NCI-H82 (cell line): ENCODE results near the gene FRMD7.

Experiments
- DNase-seq: peaks from one replicate; lab custom pipeline; 2025; lab: John Stamatoyannopoulos, UW

Gene FRMD7

DNA sequence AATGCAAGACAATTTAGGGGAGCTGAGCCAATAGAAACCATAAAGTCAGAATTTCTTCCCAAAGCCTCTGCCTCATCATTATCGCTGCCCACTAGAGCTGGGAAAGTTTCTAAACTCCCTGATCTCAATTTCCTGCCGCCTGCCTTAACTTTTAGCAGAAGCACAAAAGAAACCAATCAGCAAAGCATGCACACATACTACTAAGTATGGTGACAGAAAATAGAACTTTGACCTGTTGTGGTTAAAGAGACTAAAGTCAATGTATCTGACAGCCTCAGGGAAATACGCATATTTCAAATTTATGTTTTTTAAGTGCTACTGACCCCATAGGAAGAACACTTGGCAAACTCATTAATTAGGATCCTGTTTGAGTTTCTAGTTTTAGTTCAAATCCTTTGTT, 94.7 kb downstream of the FRMD7 start:
- no peak for DNase-seq

DNA sequence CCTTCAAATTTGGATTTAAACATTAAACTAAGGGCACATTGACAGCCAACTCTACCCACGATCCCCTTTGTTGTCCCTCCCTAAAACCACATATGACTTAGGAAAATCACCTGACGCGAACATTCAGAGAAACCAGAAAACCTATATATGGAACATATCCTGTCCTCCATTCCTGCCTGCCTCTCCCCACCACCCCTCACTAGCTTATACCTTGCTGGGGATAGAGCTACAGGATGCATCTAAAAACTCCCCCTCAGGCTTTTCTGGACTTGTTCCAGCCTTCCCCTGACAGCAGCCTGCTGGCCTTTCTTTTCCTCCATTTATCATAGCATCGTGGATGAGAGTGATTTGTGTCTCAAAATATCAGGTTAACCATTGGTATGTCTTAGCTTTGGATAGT, 96.0 kb downstream of the FRMD7 start:
- DNase-seq = no peak

DNA sequence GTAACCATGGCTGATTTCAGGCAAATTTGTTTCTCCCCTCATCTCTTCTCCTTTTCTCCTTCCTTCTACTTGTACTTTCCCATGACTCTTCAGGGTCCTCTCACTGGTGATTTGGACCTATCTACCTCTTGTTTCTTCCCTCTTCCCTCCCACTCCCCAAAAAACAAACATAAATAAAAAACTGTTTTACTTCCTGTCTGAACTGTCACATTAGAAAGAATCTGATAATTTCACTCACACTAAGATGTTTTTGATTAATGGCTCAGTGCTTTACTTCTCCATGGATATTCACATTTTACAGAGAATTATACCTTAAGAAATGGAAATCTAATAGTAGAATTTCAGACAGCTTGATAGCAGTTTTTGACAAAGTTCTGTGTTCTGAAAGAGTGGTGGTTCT, 97.6 kb downstream of the FRMD7 start:
- DNase-seq = no peak
